Measurements from ENCODE around the gene PIEZO2. TPM values are rescaled to one million over a fixed set of nuclear protein-coding genes. Genes with fewer than 3 reads are reported as not detected.
"Not testable (repeated sequence)": the region's sequence is repeated elsewhere in the genome, so short reads cannot be mapped to it uniquely, and the experiment has no call there.

The PIEZO2 gene
- total RNA-seq, 1 donor from 2014 or later = 3.1 TPM

- no peak for DNase-seq (ENCODE audit: low spot score)
Observed at GRCh38 chr18:10979411-10979810, 170.0 kb downstream of the PIEZO2 start.

- no peak for DNase-seq (ENCODE audit: low spot score)
Observed at GRCh38 chr18:10977042-10977441, 172.3 kb downstream of the PIEZO2 start.

GRCh38 chr18:10973567-10974203, 175.7 kb downstream of the PIEZO2 start:
- no peak for DNase-seq (ENCODE audit: low spot score)

- DNase-seq (ENCODE audit: low spot score) = no peak
Observed at GRCh38 chr18:10971717-10972116, 177.7 kb downstream of the PIEZO2 start.

GRCh38 chr18:10965119-10965518, 184.2 kb downstream of the PIEZO2 start:
- DNase-seq (ENCODE audit: low spot score) = no peak

- DNase-seq (ENCODE audit: low spot score) = no peak
Observed at GRCh38 chr18:10953672-10954071, 195.7 kb downstream of the PIEZO2 start.

GRCh38 chr18:10951631-10952544, 197.5 kb downstream of the PIEZO2 start:
- no peak for DNase-seq (ENCODE audit: low spot score)

GRCh38 chr18:10950876-10951630, 198.3 kb downstream of the PIEZO2 start:
- DNase-seq (ENCODE audit: low spot score) = no peak

GRCh38 chr18:10950080-10950875, 199.1 kb downstream of the PIEZO2 start:
- no peak for DNase-seq (ENCODE audit: low spot score)

- DNase-seq (ENCODE audit: low spot score) = no peak
Observed at GRCh38 chr18:10949655-10950054, 199.7 kb downstream of the PIEZO2 start.

- no peak for DNase-seq (ENCODE audit: low spot score)
Observed at GRCh38 chr18:10948421-10948820, 200.9 kb downstream of the PIEZO2 start.

GRCh38 chr18:10946058-10946457, 203.3 kb downstream of the PIEZO2 start:
- DNase-seq (ENCODE audit: low spot score) = no peak

- no peak for DNase-seq (ENCODE audit: low spot score)
Observed at GRCh38 chr18:10942998-10943397, 206.4 kb downstream of the PIEZO2 start.

- DNase-seq (ENCODE audit: low spot score) = no peak
Observed at GRCh38 chr18:10939822-10940221, 209.5 kb downstream of the PIEZO2 start.

GRCh38 chr18:10937743-10938640, 211.4 kb downstream of the PIEZO2 start:
- DNase-seq (ENCODE audit: low spot score) = no peak

- no peak for DNase-seq (ENCODE audit: low spot score)
Observed at GRCh38 chr18:10936176-10937053, 213.0 kb downstream of the PIEZO2 start.

GRCh38 chr18:10935588-10935987, 213.8 kb downstream of the PIEZO2 start:
- no peak for DNase-seq (ENCODE audit: low spot score)

- not testable (repeated sequence) for DNase-seq (ENCODE audit: low spot score)
Observed at GRCh38 chr18:10933648-10934047, 215.7 kb downstream of the PIEZO2 start.

GRCh38 chr18:10930076-10930475, 219.3 kb downstream of the PIEZO2 start:
- no peak for DNase-seq (ENCODE audit: low spot score)

All from mesenteric fat pad (tissue), 1 donor.